Prostate gland (tissue), 2 donors: Measurements from ENCODE around the gene LPP. TPM values are rescaled to one million over a fixed set of nuclear protein-coding genes. Genes with fewer than 3 reads are reported as not detected.

Experiments
- DNase-seq: peaks from one replicate; pipeline ENCODE4 v3.0.0-alpha.2; 2019; ENCODE audit warnings: low spot score
- H3K27ac ChIP-seq, 2 donors: fragments of 200-600 bp; sonication (generic); 2 replicates each; pipeline ENCODE4 v1.5.1; 2017 to 2019
- H3K27me3 ChIP-seq: fragments of 200-600 bp; sonication (generic); replicated peaks from 2 replicates; pipeline ENCODE4 v1.5.1; 2019; ENCODE audit not compliant: insufficient read depth
- H3K36me3 ChIP-seq, 2 donors: fragments of 200-600 bp; sonication (generic); 1 replicate in 1 of 2; 2 replicates in 1 of 2; pipeline versions ENCODE4 v1.5.1 to v1.8.1; 2017 to 2019
- H3K4me1 ChIP-seq: fragments of 200-600 bp; sonication (generic); replicated peaks from 2 replicates; pipeline ENCODE4 v1.5.1; 2019
- H3K4me3 ChIP-seq, 2 donors: fragments of 200-600 bp; sonication (generic); 2 replicates each; pipeline ENCODE4 v1.5.1; 2017 to 2019
- H3K9me3 ChIP-seq: fragments of 200-600 bp; sonication (generic); 2 replicates; pipeline ENCODE4 v1.5.1; 2017
- CTCF ChIP-seq, 4 experiments: fragments of 200-600 bp in 2 of 4; fragments of 450-650 bp in 2 of 4; sonication (generic) in 2 of 4; IDR thresholded peaks; 1 replicate in 3 of 4; 2 replicates in 1 of 4; pipeline ENCODE4 v1.5.1; 2016 to 2019; ENCODE audit warnings: antibody characterized with exemption in 4 of 4, mild to moderate bottlenecking in 2 of 4, moderate library complexity in 2 of 4
- POLR2A ChIP-seq: fragments of 450-650 bp; IDR thresholded peaks from one replicate; pipeline ENCODE4 v1.6.1; 2016; ENCODE audit warnings: antibody characterized with exemption, mild to moderate bottlenecking
- POLR2AphosphoS5 ChIP-seq: sonication (generic); formaldehyde crosslinking; IDR thresholded peaks from one replicate; pipeline ENCODE4 v1.6.1; 2017; ENCODE audit warnings: antibody characterized with exemption
- WGBS: methylation state at CpG from one replicate; pipeline ENCODE4 v1.1.5; 2018; 5-methylcytosine and 5-hydroxymethylcytosine counted together
- intact Hi-C: fragments of 100-400 bp; cut with DNase I; formaldehyde crosslinking; loops from one replicate; pipeline ENCODE4 v1.14.2; 2022
- total RNA-seq, 2 donors: library from RNA; depleted of rRNA; stranded (reverse); fragments of >200 nt; gene quantifications; one replicate each; pipeline ENCODE4 v1.1.0, GENCODE V29; 2016

The LPP gene
- total RNA-seq, 2 donors from 2014 or later, result 219 to 248 TPM

- no peaks in the 10 kb centered on the region for H3K9me3 ChIP-seq
- no peaks in the 10 kb centered on the region for H3K36me3 ChIP-seq
- WGBS, result 59% methylated on average over 3 of the region's 3 CpGs
- H3K4me3 ChIP-seq, result no peak overlapping the region
- H3K27ac ChIP-seq, result no peak overlapping the region
- no peak for DNase-seq
- TF ChIP-seq CTCF (IDR thresholded peaks at IDR 0.05) (no peak), POLR2A (no peak), POLR2AphosphoS5 (no peak)
- H3K4me1 ChIP-seq, result no peaks in the 10 kb centered on the region
- H3K27me3 ChIP-seq, result no peaks in the 10 kb centered on the region
- intact Hi-C loops, result no loop called here
Observed at GRCh38 chr3:188931036-188931435, 777.1 kb downstream of the LPP start.

- no peaks in the 10 kb centered on the region for H3K27me3 ChIP-seq
- no peaks in the 10 kb centered on the region for H3K4me1 ChIP-seq
- H3K36me3 ChIP-seq, result no peaks in the 10 kb centered on the region
- TF ChIP-seq CTCF (IDR thresholded peaks at IDR 0.05), result no peak
- TF ChIP-seq POLR2A, result no peak
- no peak for TF ChIP-seq POLR2AphosphoS5
- H3K4me3 ChIP-seq, result no peak overlapping the region
- DNase-seq, result no peak
- H3K27ac ChIP-seq, result no peak overlapping the region
- 88% methylated on average over 3 of the region's 3 CpGs for WGBS
- intact Hi-C loops, result no loop called here
- no peaks in the 10 kb centered on the region for H3K9me3 ChIP-seq
Observed at GRCh38 chr3:188931531-188931930, 777.6 kb downstream of the LPP start.

GRCh38 chr3:188934989-188935388 lies 781.0 kb downstream of the LPP start:
- Histone ChIP-seq H3K27me3 (no peaks in the 10 kb centered on the region), H3K4me3 (no peak overlapping the region), H3K36me3 (no peaks in the 10 kb centered on the region), H3K27ac (no peak overlapping the region), H3K9me3 (no peaks in the 10 kb centered on the region), H3K4me1 (no peaks in the 10 kb centered on the region)
- WGBS, result 98% methylated on average over 5 of the region's 5 CpGs
- TF ChIP-seq POLR2A (no peak), CTCF (IDR thresholded peaks at IDR 0.05) (no peak), POLR2AphosphoS5 (no peak)
- intact Hi-C loops, result no loop called here
- no peak for DNase-seq

- H3K9me3 ChIP-seq, result no peaks in the 10 kb centered on the region
- WGBS, result 99% methylated on average over 3 of the region's 3 CpGs
- TF ChIP-seq CTCF (IDR thresholded peaks at IDR 0.05), result no peak
- no peak for TF ChIP-seq POLR2A
- no peak for TF ChIP-seq POLR2AphosphoS5
- no peaks in the 10 kb centered on the region for H3K27me3 ChIP-seq
- H3K4me3 ChIP-seq, result no peak overlapping the region
- intact Hi-C loops, result no loop called here
- no peak for DNase-seq
- H3K4me1 ChIP-seq, result no peaks in the 10 kb centered on the region
- H3K27ac ChIP-seq, result no peak overlapping the region
- H3K36me3 ChIP-seq, result no peaks in the 10 kb centered on the region
Observed at GRCh38 chr3:188936597-188937107, 782.7 kb downstream of the LPP start.

GRCh38 chr3:188937389-188937788 lies 783.4 kb downstream of the LPP start:
- Histone ChIP-seq H3K4me1 (no peaks in the 10 kb centered on the region), H3K27me3 (no peaks in the 10 kb centered on the region), H3K27ac (no peak overlapping the region), H3K36me3 (no peaks in the 10 kb centered on the region), H3K4me3 (no peak overlapping the region), H3K9me3 (no peaks in the 10 kb centered on the region)
- intact Hi-C loops, result no loop called here
- no peak for TF ChIP-seq POLR2AphosphoS5
- no peak for TF ChIP-seq POLR2A
- no peak for TF ChIP-seq CTCF (IDR thresholded peaks at IDR 0.05)
- no peak for DNase-seq
- 89% methylated on average over 7 of the region's 7 CpGs for WGBS
